ENCODE measurements around the gene TRAPPC10. TPM values are rescaled to one million over a fixed set of nuclear protein-coding genes. Genes with fewer than 3 reads are reported as not detected.

The TRAPPC10 gene
- total and polyA plus RNA-seq, 2 of the 8 experiments (the other 6 are each of a cell fraction or from before 2014, with no cell fraction given): 18.5 to 29.8 TPM

DNA sequence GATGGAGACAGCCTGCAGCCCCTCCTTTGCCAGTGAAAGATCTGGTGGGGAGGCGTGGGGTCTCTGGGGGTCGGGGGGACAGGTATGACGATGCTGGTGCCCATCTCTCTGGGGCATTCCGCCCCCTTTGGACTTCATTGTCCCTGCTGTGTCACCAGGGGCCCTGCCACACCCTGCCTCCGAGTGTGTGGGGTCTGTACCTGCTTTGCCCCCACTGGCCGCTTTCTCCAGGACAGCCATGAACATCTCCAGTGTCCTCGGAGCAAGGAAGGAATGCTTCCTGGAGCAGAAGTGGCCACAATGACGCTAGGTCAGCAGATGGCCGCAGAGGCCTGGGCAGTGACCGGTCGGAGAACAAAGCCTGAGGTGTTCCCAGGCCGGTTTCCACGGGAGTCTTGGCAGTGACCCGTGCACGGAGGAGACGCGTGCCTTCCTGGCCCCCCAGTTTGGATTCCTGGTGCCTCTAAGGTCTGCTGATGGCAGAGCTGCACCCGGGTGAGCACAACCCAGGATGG lies 18.6 kb upstream of the TRAPPC10 start:
- Histone ChIP-seq H2BK20ac (ENCODE audit: low read length) (no peak overlapping the region), H2AK5ac (ENCODE audit: low read depth, low read length) (no peak overlapping the region), H2BK15ac (ENCODE audit: low read length) (no peak overlapping the region), H3K79me1 (ENCODE audit: low read depth, low read length) (no peaks in the 10 kb centered on the region), H3K23ac (ENCODE audit: insufficient read length) (no peak overlapping the region), H3K4me3 (ENCODE audit: extremely low read depth in 1 of 4, insufficient read depth in 2 of 4, low read depth in 3 of 4, low read length in 4 of 4) (no peak overlapping the region), H2BK5ac (ENCODE audit: low read depth, low read length) (no peak overlapping the region), H4K20me1 (replicated peaks in 1 of 2; ENCODE audit: control insufficient read depth in 1 of 2, insufficient read depth in 2 of 2, low read length in 2 of 2) (no peaks in the 10 kb centered on the region), H3K18ac (ENCODE audit: extremely low read depth, low read length) (no peak overlapping the region), H4K5ac (ENCODE audit: insufficient read length, low read depth, low read length) (no peak overlapping the region), H2AFZ (ENCODE audit: low read length) (no peak overlapping the region), H3K9me3 (ENCODE audit: insufficient read depth in 2 of 2, low read depth in 1 of 2, low read length in 1 of 2) (no peaks in the 10 kb centered on the region), H3K27me3 (replicated peaks in 1 of 4; ENCODE audit: control insufficient read depth in 3 of 4, extremely low read depth in 1 of 4, insufficient read depth in 3 of 4, low read length in 3 of 4) (no peaks in the 10 kb centered on the region), H4K91ac (replicated peaks; ENCODE audit: insufficient read length, low read length) (no peak overlapping the region), H3K23me2 (ENCODE audit: low read depth, low read length) (no peaks in the 10 kb centered on the region), H2BK12ac (ENCODE audit: low read depth, low read length) (no peak overlapping the region), H3K36me3 (ENCODE audit: control insufficient read depth in 2 of 4, insufficient read depth in 4 of 4, low read length in 3 of 4) (no peaks in the 10 kb centered on the region), H3K9ac (replicated peaks in 1 of 4; ENCODE audit: extremely low read depth in 1 of 4, low read depth in 3 of 4, low read length in 3 of 4) (no peak overlapping the region), H3K56ac (replicated peaks; ENCODE audit: insufficient read length, low read depth, low read length) (no peak overlapping the region), H3K79me2 (ENCODE audit: control insufficient read depth in 1 of 2, insufficient read depth in 2 of 2, low read length in 2 of 2) (no peaks in the 10 kb centered on the region), H3K27ac (ENCODE audit: low read depth, low read length) (no peak overlapping the region), H3K4me1 (replicated peaks in 1 of 4; ENCODE audit: control insufficient read depth in 3 of 4, insufficient read depth in 4 of 4, low read length in 3 of 4) (no peaks in the 10 kb centered on the region), H2BK120ac (replicated peaks; ENCODE audit: low read depth, low read length) (no peak overlapping the region), H3K4me2 (ENCODE audit: insufficient read depth in 1 of 2, low read depth in 2 of 2, low read length in 2 of 2) (no peak overlapping the region), H3K14ac (ENCODE audit: insufficient read length) (no peak overlapping the region), H3K4ac (replicated peaks; ENCODE audit: insufficient read length, low read depth, low read length) (no peak overlapping the region), H4K8ac (ENCODE audit: extremely low read depth, insufficient read depth, low read length) (no peak overlapping the region)
- no peak for FAIRE-seq
- CTCF ChIA-PET (ENCODE audit: partially characterized antibody): interaction anchor here (0.6 to 1.6 kb wide), 2 partner anchors 52 to 305 kb away, joined by 4 to 7 read pairs; no protein-coding TSS in a partner anchor
- POLR2A ChIA-PET (ENCODE audit: partially characterized antibody): no interaction called here
- TF ChIP-seq MAX (IDR thresholded peaks at IDR 0.05): no peak
- no peak for TF ChIP-seq EGR1 (IDR thresholded peaks at IDR 0.05; ENCODE audit: borderline replicate concordance, low read depth, low read length)
- no peak for TF ChIP-seq SIN3A (conservative IDR thresholded peaks at IDR 0.05 in 1 of 2, IDR thresholded peaks at IDR 0.05 in 1 of 2; ENCODE audit: low read depth in 1 of 2, low read length in 2 of 2)
- no peak for TF ChIP-seq FOSL1 (IDR thresholded peaks at IDR 0.05; ENCODE audit: insufficient read depth, low read depth, low read length)
- TF ChIP-seq HDAC2 (IDR thresholded peaks at IDR 0.05; ENCODE audit: borderline replicate concordance in 1 of 2, low read depth in 2 of 2, low read length in 2 of 2): no peak
- no peak for TF ChIP-seq RBBP5 (IDR thresholded peaks at IDR 0.05; ENCODE audit: borderline replicate concordance, low read depth, low read length)
- no peak for TF ChIP-seq EP300 (IDR thresholded peaks at IDR 0.05; ENCODE audit: borderline replicate concordance in 1 of 2, low read depth in 2 of 2, low read length in 2 of 2)
- WGBS, 2 experiments (ENCODE audit: extremely low coverage in 1 of 2, insufficient coverage in 1 of 2, insufficient read length in 1 of 2, insufficient replicate concordance in 2 of 2, low coverage in 1 of 2, low lambda C conversion rate in 2 of 2, missing lambda C conversion rate in 1 of 2): 92% methylated on average over 15 of the region's 18 CpGs; no CpG with 5 or more reads in 1 of the 2 experiments
- DNase-seq (ENCODE audit: low read depth in 1 of 2, low spot score in 2 of 2): no peak
